Activated naive CD8-positive, alpha-beta T cell treated with anti-CD3 and anti-CD28 coated beads for 36 hours (primary cell): ENCODE measurements around the gene FANCI. TPM values are rescaled to one million over a fixed set of nuclear protein-coding genes. Genes with fewer than 3 reads are reported as not detected.

Experiments
- DNase-seq: peaks from one replicate; pipeline ENCODE4 v3.0.0; 2021
- H3K27ac Mint-ChIP-seq: one replicate; pipeline ENCODE4 v1.8.0; 2022; ENCODE audit warnings: mild to moderate bottlenecking, moderate library complexity, mixed read lengths
- H3K27me3 Mint-ChIP-seq: one replicate; pipeline ENCODE4 v1.8.0; 2022; ENCODE audit warnings: mild to moderate bottlenecking, mixed read lengths
- H3K36me3 Mint-ChIP-seq: one replicate; pipeline ENCODE4 v1.8.0; 2021; ENCODE audit warnings: mild to moderate bottlenecking, mixed read lengths
- H3K4me1 Mint-ChIP-seq: one replicate; pipeline ENCODE4 v1.8.0; 2021; ENCODE audit warnings: mixed read lengths
- H3K4me3 Mint-ChIP-seq: one replicate; pipeline ENCODE4 v1.8.0; 2022; ENCODE audit warnings: mild to moderate bottlenecking, moderate library complexity, mixed read lengths
- H3K9me3 Mint-ChIP-seq: one replicate; pipeline ENCODE4 v1.8.0; 2022; ENCODE audit warnings: mixed read lengths
- total RNA-seq, 2 experiments: library from RNA; stranded (reverse); gene quantifications; one replicate each; pipeline ENCODE4 v1.2.3, GENCODE V29; 2021

Gene FANCI
- total RNA-seq, 2 experiments from 2014 or later: 169 to 174 TPM

GRCh38 chr15:89308236-89308635, 64.5 kb downstream of the FANCI start:
- H3K4me1 Mint-ChIP-seq: peaks cover 2% of the 10 kb centered on the region
- no peaks in the 10 kb centered on the region for H3K9me3 Mint-ChIP-seq
- H3K27me3 Mint-ChIP-seq: no peaks in the 10 kb centered on the region
- no peak overlapping the region for H3K4me3 Mint-ChIP-seq
- peaks cover 42% of the 10 kb centered on the region for H3K36me3 Mint-ChIP-seq
- no peak for DNase-seq
- H3K27ac Mint-ChIP-seq: no peak overlapping the region

GRCh38 chr15:89309993-89310392, 66.2 kb downstream of the FANCI start:
- Mint-ChIP-seq H3K4me3 (no peak overlapping the region), H3K27ac (no peak overlapping the region), H3K9me3 (no peaks in the 10 kb centered on the region), H3K36me3 (peaks cover 42% of the 10 kb centered on the region), H3K27me3 (no peaks in the 10 kb centered on the region), H3K4me1 (peaks cover 2% of the 10 kb centered on the region)
- DNase-seq: no peak

GRCh38 chr15:89315375-89315929, 71.7 kb downstream of the FANCI start:
- DNase-seq: no peak
- peaks cover 19% of the 10 kb centered on the region for H3K4me1 Mint-ChIP-seq
- H3K36me3 Mint-ChIP-seq: peaks cover 34% of the 10 kb centered on the region
- no peaks in the 10 kb centered on the region for H3K9me3 Mint-ChIP-seq
- no peaks in the 10 kb centered on the region for H3K27me3 Mint-ChIP-seq
- H3K4me3 Mint-ChIP-seq: peak overlapping the region; percentile 14
- H3K27ac Mint-ChIP-seq: peak overlapping the region; percentile 77

GRCh38 chr15:89316504-89316903, 72.7 kb downstream of the FANCI start:
- Mint-ChIP-seq H3K27ac (peak overlapping the region; percentile 17), H3K4me1 (peaks cover 19% of the 10 kb centered on the region), H3K36me3 (peaks cover 31% of the 10 kb centered on the region), H3K4me3 (no peak overlapping the region), H3K9me3 (no peaks in the 10 kb centered on the region), H3K27me3 (no peaks in the 10 kb centered on the region)
- DNase-seq: no peak

- no peak for DNase-seq
- Mint-ChIP-seq H3K4me3 (no peak overlapping the region), H3K9me3 (no peaks in the 10 kb centered on the region), H3K4me1 (peaks cover 17% of the 10 kb centered on the region), H3K27me3 (no peaks in the 10 kb centered on the region), H3K36me3 (peaks cover 32% of the 10 kb centered on the region), H3K27ac (peak overlapping the region; percentile 77)
Measured at GRCh38 chr15:89317186-89317720, 73.5 kb downstream of the FANCI start.

- Mint-ChIP-seq H3K4me1 (peaks cover 20% of the 10 kb centered on the region), H3K27ac (peak overlapping the region; percentile 34), H3K27me3 (no peaks in the 10 kb centered on the region), H3K9me3 (no peaks in the 10 kb centered on the region), H3K4me3 (no peak overlapping the region), H3K36me3 (peaks cover 32% of the 10 kb centered on the region)
- DNase-seq: no peak
Measured at GRCh38 chr15:89319678-89320077, 75.9 kb downstream of the FANCI start.

- no peak overlapping the region for H3K4me3 Mint-ChIP-seq
- no peaks in the 10 kb centered on the region for H3K9me3 Mint-ChIP-seq
- H3K36me3 Mint-ChIP-seq: peaks cover 33% of the 10 kb centered on the region
- no peak overlapping the region for H3K27ac Mint-ChIP-seq
- no peak for DNase-seq
- H3K4me1 Mint-ChIP-seq: peaks cover 20% of the 10 kb centered on the region
- no peaks in the 10 kb centered on the region for H3K27me3 Mint-ChIP-seq
Measured at GRCh38 chr15:89320200-89320599, 76.4 kb downstream of the FANCI start.

- Mint-ChIP-seq H3K4me3 (no peak overlapping the region), H3K27me3 (no peaks in the 10 kb centered on the region), H3K9me3 (no peaks in the 10 kb centered on the region), H3K4me1 (peaks cover 11% of the 10 kb centered on the region), H3K27ac (peak overlapping the region; percentile 38), H3K36me3 (peaks cover 25% of the 10 kb centered on the region)
- DNase-seq: no peak
Measured at GRCh38 chr15:89321521-89322410, 78.0 kb downstream of the FANCI start.

GRCh38 chr15:89322822-89323221, 79.0 kb downstream of the FANCI start:
- peaks cover 31% of the 10 kb centered on the region for H3K36me3 Mint-ChIP-seq
- H3K9me3 Mint-ChIP-seq: no peaks in the 10 kb centered on the region
- peaks cover 2% of the 10 kb centered on the region for H3K4me1 Mint-ChIP-seq
- no peak overlapping the region for H3K4me3 Mint-ChIP-seq
- H3K27ac Mint-ChIP-seq: peak overlapping the region; percentile 38
- no peaks in the 10 kb centered on the region for H3K27me3 Mint-ChIP-seq
- DNase-seq: no peak

GRCh38 chr15:89323825-89324224, 80.0 kb downstream of the FANCI start:
- no peak for DNase-seq
- H3K9me3 Mint-ChIP-seq: no peaks in the 10 kb centered on the region
- H3K36me3 Mint-ChIP-seq: peaks cover 29% of the 10 kb centered on the region
- H3K4me3 Mint-ChIP-seq: no peak overlapping the region
- H3K27ac Mint-ChIP-seq: peak overlapping the region; percentile 29
- peaks cover 5% of the 10 kb centered on the region for H3K4me1 Mint-ChIP-seq
- H3K27me3 Mint-ChIP-seq: no peaks in the 10 kb centered on the region

- Mint-ChIP-seq H3K36me3 (peaks cover 35% of the 10 kb centered on the region), H3K27me3 (no peaks in the 10 kb centered on the region), H3K27ac (no peak overlapping the region)
Measured at GRCh38 chr15:89325039-89325803, 81.4 kb downstream of the FANCI start.

GRCh38 chr15:89326316-89326715, 82.5 kb downstream of the FANCI start:
- Mint-ChIP-seq H3K27ac (no peak overlapping the region), H3K27me3 (no peaks in the 10 kb centered on the region), H3K4me1 (peaks cover 28% of the 10 kb centered on the region), H3K36me3 (peaks cover 42% of the 10 kb centered on the region), H3K4me3 (peak overlapping the region; percentile 53), H3K9me3 (no peaks in the 10 kb centered on the region)
- DNase-seq: no peak

More at GRCh38 chr15:89325039-89325803, 81.4 kb downstream of the FANCI start:
- Mint-ChIP-seq H3K4me3 (no peak overlapping the region), H3K4me1 (peaks cover 17% of the 10 kb centered on the region), H3K9me3 (no peaks in the 10 kb centered on the region)
- DNase-seq: no peak

GRCh38 chr15:89327113-89327512, 83.3 kb downstream of the FANCI start:
- Mint-ChIP-seq H3K4me3 (no peak overlapping the region), H3K9me3 (no peaks in the 10 kb centered on the region), H3K27ac (no peak overlapping the region), H3K27me3 (no peaks in the 10 kb centered on the region), H3K4me1 (peaks cover 36% of the 10 kb centered on the region), H3K36me3 (peaks cover 49% of the 10 kb centered on the region)
- no peak for DNase-seq

GRCh38 chr15:89328398-89329254, 84.8 kb downstream of the FANCI start:
- Mint-ChIP-seq H3K27ac (no peak overlapping the region), H3K4me3 (no peak overlapping the region), H3K9me3 (no peaks in the 10 kb centered on the region), H3K27me3 (no peaks in the 10 kb centered on the region), H3K36me3 (peaks cover 47% of the 10 kb centered on the region), H3K4me1 (peaks cover 40% of the 10 kb centered on the region)
- no peak for DNase-seq
